Fibroblast of lung (primary cell): ENCODE results near the gene INF2.

ENCODE experiments used
- EZH2 ChIP-seq: IDR thresholded peaks from 2 replicates; pipeline ENCODE4 v1.5.1; 2012; ENCODE audit warnings: low read length, control low read depth, mild to moderate bottlenecking; ENCODE audit errors: missing control alignments
- TF ChIP-seq, protein P1 (sequence below), 2 donors: IDR thresholded peaks in 1 of 2; conservative IDR thresholded peaks in 1 of 2; 1 replicate in 1 of 2; 2 replicates in 1 of 2; pipeline ENCODE4 v1.5.1; 2011 to 2012; ENCODE audit warnings: low read length in 2 of 2, control low read depth in 1 of 2, inconsistent platforms in 1 of 2, low read depth in 1 of 2, mild to moderate bottlenecking in 1 of 2

GRCh38 chr14:104722938-104723650, 33.7 kb downstream of the INF2 start:
- TF ChIP-seq, protein P1, sequence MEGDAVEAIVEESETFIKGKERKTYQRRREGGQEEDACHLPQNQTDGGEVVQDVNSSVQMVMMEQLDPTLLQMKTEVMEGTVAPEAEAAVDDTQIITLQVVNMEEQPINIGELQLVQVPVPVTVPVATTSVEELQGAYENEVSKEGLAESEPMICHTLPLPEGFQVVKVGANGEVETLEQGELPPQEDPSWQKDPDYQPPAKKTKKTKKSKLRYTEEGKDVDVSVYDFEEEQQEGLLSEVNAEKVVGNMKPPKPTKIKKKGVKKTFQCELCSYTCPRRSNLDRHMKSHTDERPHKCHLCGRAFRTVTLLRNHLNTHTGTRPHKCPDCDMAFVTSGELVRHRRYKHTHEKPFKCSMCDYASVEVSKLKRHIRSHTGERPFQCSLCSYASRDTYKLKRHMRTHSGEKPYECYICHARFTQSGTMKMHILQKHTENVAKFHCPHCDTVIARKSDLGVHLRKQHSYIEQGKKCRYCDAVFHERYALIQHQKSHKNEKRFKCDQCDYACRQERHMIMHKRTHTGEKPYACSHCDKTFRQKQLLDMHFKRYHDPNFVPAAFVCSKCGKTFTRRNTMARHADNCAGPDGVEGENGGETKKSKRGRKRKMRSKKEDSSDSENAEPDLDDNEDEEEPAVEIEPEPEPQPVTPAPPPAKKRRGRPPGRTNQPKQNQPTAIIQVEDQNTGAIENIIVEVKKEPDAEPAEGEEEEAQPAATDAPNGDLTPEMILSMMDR (conservative IDR thresholded peaks at IDR 0.05 in 1 of 2, IDR thresholded peaks at IDR 0.05 in 1 of 2; ENCODE audit: low read depth in 1 of 2, low read length in 2 of 2): no peak
- no peak for TF ChIP-seq EZH2
